ENCODE measurements around the gene SEMA5A.

DNA sequence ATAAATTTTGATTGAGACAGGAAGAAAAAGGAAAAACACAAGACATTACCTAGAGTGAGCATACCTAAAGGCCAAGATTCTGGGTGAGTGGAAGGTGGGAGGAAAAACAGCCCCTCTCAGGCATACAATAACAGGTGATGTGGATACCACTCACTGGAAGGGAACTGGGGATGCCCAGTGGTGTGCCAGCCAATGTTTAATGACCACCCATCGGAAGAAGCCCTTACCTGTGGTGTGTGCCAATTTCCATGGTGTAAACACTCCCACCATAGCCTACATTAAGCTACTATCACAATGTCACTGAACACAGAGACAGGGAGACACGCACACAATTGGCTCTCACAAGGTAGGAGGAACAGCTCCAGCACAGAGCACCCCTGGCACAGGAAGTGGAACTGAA is 63.5 kb downstream of the SEMA5A start:
- TF ChIP-seq, protein P1, sequence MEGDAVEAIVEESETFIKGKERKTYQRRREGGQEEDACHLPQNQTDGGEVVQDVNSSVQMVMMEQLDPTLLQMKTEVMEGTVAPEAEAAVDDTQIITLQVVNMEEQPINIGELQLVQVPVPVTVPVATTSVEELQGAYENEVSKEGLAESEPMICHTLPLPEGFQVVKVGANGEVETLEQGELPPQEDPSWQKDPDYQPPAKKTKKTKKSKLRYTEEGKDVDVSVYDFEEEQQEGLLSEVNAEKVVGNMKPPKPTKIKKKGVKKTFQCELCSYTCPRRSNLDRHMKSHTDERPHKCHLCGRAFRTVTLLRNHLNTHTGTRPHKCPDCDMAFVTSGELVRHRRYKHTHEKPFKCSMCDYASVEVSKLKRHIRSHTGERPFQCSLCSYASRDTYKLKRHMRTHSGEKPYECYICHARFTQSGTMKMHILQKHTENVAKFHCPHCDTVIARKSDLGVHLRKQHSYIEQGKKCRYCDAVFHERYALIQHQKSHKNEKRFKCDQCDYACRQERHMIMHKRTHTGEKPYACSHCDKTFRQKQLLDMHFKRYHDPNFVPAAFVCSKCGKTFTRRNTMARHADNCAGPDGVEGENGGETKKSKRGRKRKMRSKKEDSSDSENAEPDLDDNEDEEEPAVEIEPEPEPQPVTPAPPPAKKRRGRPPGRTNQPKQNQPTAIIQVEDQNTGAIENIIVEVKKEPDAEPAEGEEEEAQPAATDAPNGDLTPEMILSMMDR (IDR thresholded peaks at IDR 0.05 in 4 of 5, conservative IDR thresholded peaks at IDR 0.05 in 1 of 5) = no peak
- no peak for TF ChIP-seq POLR2A (IDR thresholded peaks at IDR 0.05)

Measured in gastrocnemius medialis (tissue), 4 donors.